ENCODE results near the gene SLX9.

The SLX9 gene

DNA sequence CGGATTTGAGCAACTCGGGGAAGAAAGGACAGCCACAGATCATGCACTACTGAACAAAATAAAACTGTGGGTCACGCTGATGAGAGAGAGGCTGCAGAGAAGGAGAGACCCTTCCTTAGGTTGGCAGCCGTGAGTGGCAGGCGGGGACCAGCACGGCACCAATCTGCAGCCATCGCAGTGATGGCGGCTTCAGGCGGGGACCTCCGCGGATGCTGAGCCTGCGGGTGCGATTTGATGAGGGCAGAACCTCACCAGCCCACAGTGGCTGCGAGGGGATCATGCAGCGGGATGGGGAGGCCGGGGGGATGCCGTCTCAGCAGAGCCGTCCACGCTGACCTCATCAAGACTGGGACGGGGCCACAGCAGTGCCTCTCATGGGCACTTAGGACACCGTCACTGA is 30.9 kb upstream of the SLX9 start:
- TF ChIP-seq EZH2phosphoT487 (IDR thresholded peaks at IDR 0.05; ENCODE audit: borderline replicate concordance, low read length) = no peak
- TF ChIP-seq, protein P1, sequence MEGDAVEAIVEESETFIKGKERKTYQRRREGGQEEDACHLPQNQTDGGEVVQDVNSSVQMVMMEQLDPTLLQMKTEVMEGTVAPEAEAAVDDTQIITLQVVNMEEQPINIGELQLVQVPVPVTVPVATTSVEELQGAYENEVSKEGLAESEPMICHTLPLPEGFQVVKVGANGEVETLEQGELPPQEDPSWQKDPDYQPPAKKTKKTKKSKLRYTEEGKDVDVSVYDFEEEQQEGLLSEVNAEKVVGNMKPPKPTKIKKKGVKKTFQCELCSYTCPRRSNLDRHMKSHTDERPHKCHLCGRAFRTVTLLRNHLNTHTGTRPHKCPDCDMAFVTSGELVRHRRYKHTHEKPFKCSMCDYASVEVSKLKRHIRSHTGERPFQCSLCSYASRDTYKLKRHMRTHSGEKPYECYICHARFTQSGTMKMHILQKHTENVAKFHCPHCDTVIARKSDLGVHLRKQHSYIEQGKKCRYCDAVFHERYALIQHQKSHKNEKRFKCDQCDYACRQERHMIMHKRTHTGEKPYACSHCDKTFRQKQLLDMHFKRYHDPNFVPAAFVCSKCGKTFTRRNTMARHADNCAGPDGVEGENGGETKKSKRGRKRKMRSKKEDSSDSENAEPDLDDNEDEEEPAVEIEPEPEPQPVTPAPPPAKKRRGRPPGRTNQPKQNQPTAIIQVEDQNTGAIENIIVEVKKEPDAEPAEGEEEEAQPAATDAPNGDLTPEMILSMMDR (IDR thresholded peaks at IDR 0.05; ENCODE audit: low read depth, low read length, poor library complexity, severe bottlenecking) = no peak
- no peaks in the 10 kb centered on the region for H3K9me3 ChIP-seq (ENCODE audit: control insufficient read depth, insufficient read depth, low read length)
- peaks cover 27% of the 10 kb centered on the region for H3K27me3 ChIP-seq (ENCODE audit: control insufficient read depth, low read length)
- peaks cover 10% of the 10 kb centered on the region for H3K4me1 ChIP-seq (ENCODE audit: control insufficient read depth, low read length)
- no peaks in the 10 kb centered on the region for H3K9me2 ChIP-seq (replicated peaks; ENCODE audit: control insufficient read depth, low read length)
- H3F3A ChIP-seq (ENCODE audit: control insufficient read depth, insufficient read depth) = no peaks in the 10 kb centered on the region
- no peak overlapping the region for H3K4me2 ChIP-seq (ENCODE audit: low read length)
- H3K4me3 ChIP-seq (ENCODE audit: low read length) = no peak overlapping the region
- H3K79me2 ChIP-seq (ENCODE audit: control insufficient read depth, low read length) = no peaks in the 10 kb centered on the region
- H3K36me3 ChIP-seq (ENCODE audit: control insufficient read depth, low read length) = no peaks in the 10 kb centered on the region
- H4K20me1 ChIP-seq (ENCODE audit: control insufficient read depth, insufficient read depth, low read depth, low read length) = peaks cover 3% of the 10 kb centered on the region; the same call in 1 of the 2 replicates
- no peak overlapping the region for H3K27ac ChIP-seq (ENCODE audit: low read depth, low read length)

DNA sequence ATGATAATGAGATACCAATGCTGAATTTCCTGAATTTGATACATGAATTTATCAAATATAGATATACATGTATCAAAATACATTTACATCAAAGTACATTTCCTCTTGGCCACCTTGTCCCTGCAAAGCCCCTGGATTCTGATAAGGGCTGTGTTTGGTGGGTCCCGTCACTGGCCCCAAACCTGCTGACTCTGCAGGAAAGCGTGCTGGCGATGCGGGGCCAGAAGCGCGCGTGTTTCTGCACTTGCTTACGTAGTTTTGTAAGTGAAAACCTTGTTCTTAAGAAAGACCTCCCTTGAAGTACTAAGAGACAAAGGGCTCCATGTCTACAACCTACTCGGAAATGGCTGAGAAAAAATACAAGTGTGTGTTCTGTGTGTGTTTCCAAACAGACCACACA is 30.1 kb upstream of the SLX9 start:
- Histone ChIP-seq H3K4me2 (ENCODE audit: low read length) (no peak overlapping the region), H3K4me3 (ENCODE audit: low read length) (no peak overlapping the region), H3K36me3 (ENCODE audit: control insufficient read depth, low read length) (no peaks in the 10 kb centered on the region), H3K4me1 (ENCODE audit: control insufficient read depth, low read length) (peaks cover 16% of the 10 kb centered on the region), H3K27me3 (ENCODE audit: control insufficient read depth, low read length) (peaks cover 33% of the 10 kb centered on the region), H3K79me2 (ENCODE audit: control insufficient read depth, low read length) (no peaks in the 10 kb centered on the region), H3K27ac (ENCODE audit: low read depth, low read length) (no peak overlapping the region), H3F3A (ENCODE audit: control insufficient read depth, insufficient read depth) (no peaks in the 10 kb centered on the region), H3K9me3 (ENCODE audit: control insufficient read depth, insufficient read depth, low read length) (no peaks in the 10 kb centered on the region), H4K20me1 (ENCODE audit: control insufficient read depth, insufficient read depth, low read depth, low read length) (peaks cover 3% of the 10 kb centered on the region; the same call in 1 of the 2 replicates), H3K9me2 (replicated peaks; ENCODE audit: control insufficient read depth, low read length) (no peaks in the 10 kb centered on the region)
- TF ChIP-seq EZH2phosphoT487 (IDR thresholded peaks at IDR 0.05; ENCODE audit: borderline replicate concordance, low read length) = no peak
- TF ChIP-seq, protein P1 (IDR thresholded peaks at IDR 0.05; ENCODE audit: low read depth, low read length, poor library complexity, severe bottlenecking) = no peak

DNA sequence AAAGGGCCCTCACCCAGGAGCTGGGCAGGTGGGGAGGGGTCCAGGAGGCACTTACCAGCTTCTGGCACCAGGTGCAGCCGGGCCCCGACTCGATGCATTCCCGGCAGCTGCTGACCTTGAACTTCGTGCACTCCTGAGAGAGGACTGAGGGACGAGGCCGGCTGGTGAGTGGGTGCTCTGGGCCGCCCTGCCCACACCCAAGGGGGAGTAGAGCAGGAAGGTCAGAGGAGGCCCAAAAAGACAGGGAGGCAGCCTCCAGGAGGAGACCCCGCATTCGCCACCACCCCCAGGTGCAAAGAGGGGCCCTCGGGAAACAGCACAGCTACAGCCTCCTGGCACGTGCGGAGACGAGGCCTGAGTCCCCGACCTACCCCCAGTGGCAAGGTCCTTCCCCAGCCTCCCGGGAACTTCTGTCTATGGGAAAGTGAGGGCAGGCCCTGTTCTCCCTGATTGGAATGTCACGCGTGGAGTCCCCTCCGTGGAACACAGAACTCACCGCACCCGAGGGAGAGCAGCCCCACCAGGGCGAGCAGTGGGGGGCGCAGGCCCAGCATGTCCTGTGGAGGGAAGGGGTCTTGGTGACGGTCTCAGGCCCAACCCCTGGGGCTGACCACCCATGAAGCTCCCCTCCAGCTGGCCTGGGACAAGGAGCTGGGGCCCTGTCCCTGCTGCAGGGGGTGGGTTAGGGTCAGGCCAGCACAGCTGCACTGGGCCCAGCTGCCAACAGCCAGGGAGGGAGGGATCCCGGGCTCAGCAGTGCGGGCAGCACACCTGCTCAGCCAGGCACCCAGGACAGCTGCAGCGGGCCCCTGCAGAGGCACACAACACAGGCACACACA is 29.4 kb upstream of the SLX9 start:
- TF ChIP-seq EZH2phosphoT487 (IDR thresholded peaks at IDR 0.05; ENCODE audit: borderline replicate concordance, low read length) = no peak
- TF ChIP-seq, protein P1 (IDR thresholded peaks at IDR 0.05; ENCODE audit: low read depth, low read length, poor library complexity, severe bottlenecking) = no peak
- Histone ChIP-seq H3K27me3 (ENCODE audit: control insufficient read depth, low read length) (peaks cover 38% of the 10 kb centered on the region), H3F3A (ENCODE audit: control insufficient read depth, insufficient read depth) (no peaks in the 10 kb centered on the region), H3K9me3 (ENCODE audit: control insufficient read depth, insufficient read depth, low read length) (no peaks in the 10 kb centered on the region), H3K9me2 (replicated peaks; ENCODE audit: control insufficient read depth, low read length) (no peaks in the 10 kb centered on the region), H3K4me2 (ENCODE audit: low read length) (no peak overlapping the region), H3K27ac (ENCODE audit: low read depth, low read length) (no peak overlapping the region), H4K20me1 (ENCODE audit: control insufficient read depth, insufficient read depth, low read depth, low read length) (peaks cover 3% of the 10 kb centered on the region; the same call in 1 of the 2 replicates), H3K36me3 (ENCODE audit: control insufficient read depth, low read length) (no peaks in the 10 kb centered on the region), H3K4me3 (ENCODE audit: low read length) (no peak overlapping the region), H3K4me1 (ENCODE audit: control insufficient read depth, low read length) (peaks cover 16% of the 10 kb centered on the region), H3K79me2 (ENCODE audit: control insufficient read depth, low read length) (no peaks in the 10 kb centered on the region)
